Raji (cell line): ENCODE results near the gene SMG6.

Experiments
- POLR2A ChIP-seq: IDR thresholded peaks from 2 replicates; pipeline ENCODE4 v1.6.1; 2011; ENCODE audit warnings: low read depth, low read length, control low read depth; ENCODE audit not compliant: insufficient read depth

The SMG6 gene

GRCh38 chr17:2113279-2113622 lies 190.3 kb downstream of the SMG6 start:
- no peak for TF ChIP-seq POLR2A

- TF ChIP-seq POLR2A = no peak
These were observed 191.9 kb downstream of the SMG6 start for GRCh38 chr17:2111691-2112090.

- TF ChIP-seq POLR2A = no peak
These were observed 193.1 kb downstream of the SMG6 start for GRCh38 chr17:2110436-2110835.

GRCh38 chr17:2108170-2108569 lies 195.4 kb downstream of the SMG6 start:
- TF ChIP-seq POLR2A = no peak

- no peak for TF ChIP-seq POLR2A
These were observed 196.1 kb downstream of the SMG6 start for GRCh38 chr17:2107506-2107905.

- no peak for TF ChIP-seq POLR2A
These were observed 196.5 kb downstream of the SMG6 start for GRCh38 chr17:2107050-2107449.

GRCh38 chr17:2106308-2106955 lies 197.2 kb downstream of the SMG6 start:
- TF ChIP-seq POLR2A = no peak

GRCh38 chr17:2105663-2106062 lies 197.9 kb downstream of the SMG6 start:
- TF ChIP-seq POLR2A = no peak

GRCh38 chr17:2102931-2103809 lies 200.4 kb downstream of the SMG6 start:
- no peak for TF ChIP-seq POLR2A

- TF ChIP-seq POLR2A = no peak
These were observed 201.9 kb downstream of the SMG6 start for GRCh38 chr17:2101448-2102257.

- TF ChIP-seq POLR2A = no peak
These were observed 208.1 kb downstream of the SMG6 start for GRCh38 chr17:2095536-2095910.

- TF ChIP-seq POLR2A = no peak
These were observed 208.6 kb downstream of the SMG6 start for GRCh38 chr17:2094891-2095535.

- no peak for TF ChIP-seq POLR2A
These were observed 210.2 kb downstream of the SMG6 start for GRCh38 chr17:2093349-2093748.

GRCh38 chr17:2092253-2092652 lies 211.3 kb downstream of the SMG6 start:
- no peak for TF ChIP-seq POLR2A
